Caki2 (cell line): ENCODE results near the gene TRABD2B. TPM values are rescaled to one million over a fixed set of nuclear protein-coding genes. Genes with fewer than 3 reads are reported as not detected.

ENCODE experiments used
- DNase-seq: peaks from one replicate; pipeline ENCODE4 v3.0.0-alpha.2; 2015; ENCODE audit warnings: low read depth
- in situ Hi-C: cut with HindIII; loops from 2 replicates; pipeline ENCODE4 v1.10.0; 2016; ENCODE audit warnings: low sequenced_read_pairs, low pct_unique_long_range_greater_than_20kb, mixed read lengths
- total RNA-seq: library from RNA; depleted of rRNA; stranded (reverse); fragments of >200 nt; shearing (Covaris generic); gene quantifications from 2 replicates; pipeline ENCODE4 v1.2.3, GENCODE V29; 2014; ENCODE audit warnings: low replicate concordance

TRABD2B gene
- total RNA-seq, 1 experiment from 2014 or later: 0.57 TPM

- no peak for DNase-seq
- in situ Hi-C loops: no loop called here
These were observed 143.3 kb downstream of the TRABD2B start for GRCh38 chr1:47853852-47854251.

- DNase-seq: no peak
- in situ Hi-C loops: no loop called here
These were observed 144.1 kb downstream of the TRABD2B start for GRCh38 chr1:47853059-47853458.

- in situ Hi-C loops: no loop called here
- DNase-seq: no peak
These were observed 145.0 kb downstream of the TRABD2B start for GRCh38 chr1:47852006-47852718.

GRCh38 chr1:47850451-47850850 lies 146.7 kb downstream of the TRABD2B start:
- in situ Hi-C loops: no loop called here
- no peak for DNase-seq

GRCh38 chr1:47849591-47850261 lies 147.5 kb downstream of the TRABD2B start:
- in situ Hi-C loops: no loop called here

GRCh38 chr1:47849005-47849521 lies 148.1 kb downstream of the TRABD2B start:
- no peak for DNase-seq
- in situ Hi-C loops: no loop called here

More at GRCh38 chr1:47849591-47850261, 147.5 kb downstream of the TRABD2B start:
- no peak for DNase-seq

GRCh38 chr1:47847763-47848162 lies 149.4 kb downstream of the TRABD2B start:
- in situ Hi-C loops: no loop called here
- no peak for DNase-seq

GRCh38 chr1:47844558-47844955 lies 152.6 kb downstream of the TRABD2B start:
- in situ Hi-C loops: no loop called here
- DNase-seq: no peak

GRCh38 chr1:47843781-47844557 lies 153.2 kb downstream of the TRABD2B start:
- in situ Hi-C loops: no loop called here
- DNase-seq: no peak

- in situ Hi-C loops: no loop called here
- DNase-seq: no peak
These were observed 154.1 kb downstream of the TRABD2B start for GRCh38 chr1:47843059-47843458.

GRCh38 chr1:47842228-47842919 lies 154.8 kb downstream of the TRABD2B start:
- in situ Hi-C loops: no loop called here
- DNase-seq: no peak

- in situ Hi-C loops: no loop called here
These were observed 155.8 kb downstream of the TRABD2B start for GRCh38 chr1:47841356-47841755.

GRCh38 chr1:47840393-47841190 lies 156.6 kb downstream of the TRABD2B start:
- no peak for DNase-seq
- in situ Hi-C loops: no loop called here

More at GRCh38 chr1:47841356-47841755, 155.8 kb downstream of the TRABD2B start:
- no peak for DNase-seq

GRCh38 chr1:47839433-47839760 lies 157.8 kb downstream of the TRABD2B start:
- DNase-seq: no peak
- in situ Hi-C loops: no loop called here

- in situ Hi-C loops: no loop called here
- no peak for DNase-seq
These were observed 158.4 kb downstream of the TRABD2B start for GRCh38 chr1:47838562-47839432.

GRCh38 chr1:47837866-47838561 lies 159.2 kb downstream of the TRABD2B start:
- DNase-seq: no peak
- in situ Hi-C loops: no loop called here
